ENCODE measurements around the gene SLC9A5. TPM values are rescaled to one million over a fixed set of nuclear protein-coding genes. Genes with fewer than 3 reads are reported as not detected.

The SLC9A5 gene
- total and polyA plus RNA-seq, 2 donors = 0.09 to 1.1 TPM

DNA sequence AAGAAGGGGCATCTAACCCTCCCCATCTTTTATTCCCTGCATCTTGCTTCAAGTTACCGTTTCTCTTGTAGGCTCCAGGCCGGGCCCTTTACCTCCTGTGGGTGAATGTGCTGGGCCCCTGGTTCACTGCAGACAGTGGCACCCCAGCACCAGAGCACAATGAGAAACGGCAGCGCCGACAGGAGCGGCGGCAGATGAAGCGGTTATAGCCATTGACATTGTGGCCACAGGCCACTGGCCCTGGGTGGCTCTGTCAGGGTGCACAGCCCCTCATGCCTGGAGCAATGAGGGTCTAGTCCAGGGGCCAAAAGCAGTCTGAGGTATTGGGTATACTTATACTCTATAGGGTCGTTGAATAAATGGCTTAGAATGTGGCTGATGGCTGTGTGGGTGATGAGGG, 19.9 kb upstream of the SLC9A5 start:
- H3K27me3 ChIP-seq (ENCODE audit: control insufficient read depth in 2 of 2, insufficient read depth in 1 of 2, low read length in 1 of 2) = no peaks in the 10 kb centered on the region
- DNase-seq (ENCODE audit: low read depth in 6 of 9, low spot score in 9 of 9) = no peak
- H3K4me1 ChIP-seq (ENCODE audit: control insufficient read depth in 2 of 2, insufficient read depth in 2 of 2, low read length in 2 of 2) = peaks cover 11 to 23% of the 10 kb centered on the region in 2 donors
- no peak overlapping the region for H3K4me3 ChIP-seq (ENCODE audit: low read length in 2 of 2)
- H3K36me3 ChIP-seq (ENCODE audit: control insufficient read depth in 2 of 2, insufficient read depth in 2 of 2, low read length in 1 of 2) = peaks cover 40 to 43% of the 10 kb centered on the region in 2 donors
- no peaks in the 10 kb centered on the region for H3K9me3 ChIP-seq (ENCODE audit: control insufficient read depth in 2 of 2, insufficient read depth in 1 of 2, low read length in 1 of 2)
- no peak overlapping the region for H3K27ac ChIP-seq (ENCODE audit: low read depth in 1 of 2, low read length in 1 of 2)
- WGBS = 97% methylated on average over 9 of the region's 9 CpGs

DNA sequence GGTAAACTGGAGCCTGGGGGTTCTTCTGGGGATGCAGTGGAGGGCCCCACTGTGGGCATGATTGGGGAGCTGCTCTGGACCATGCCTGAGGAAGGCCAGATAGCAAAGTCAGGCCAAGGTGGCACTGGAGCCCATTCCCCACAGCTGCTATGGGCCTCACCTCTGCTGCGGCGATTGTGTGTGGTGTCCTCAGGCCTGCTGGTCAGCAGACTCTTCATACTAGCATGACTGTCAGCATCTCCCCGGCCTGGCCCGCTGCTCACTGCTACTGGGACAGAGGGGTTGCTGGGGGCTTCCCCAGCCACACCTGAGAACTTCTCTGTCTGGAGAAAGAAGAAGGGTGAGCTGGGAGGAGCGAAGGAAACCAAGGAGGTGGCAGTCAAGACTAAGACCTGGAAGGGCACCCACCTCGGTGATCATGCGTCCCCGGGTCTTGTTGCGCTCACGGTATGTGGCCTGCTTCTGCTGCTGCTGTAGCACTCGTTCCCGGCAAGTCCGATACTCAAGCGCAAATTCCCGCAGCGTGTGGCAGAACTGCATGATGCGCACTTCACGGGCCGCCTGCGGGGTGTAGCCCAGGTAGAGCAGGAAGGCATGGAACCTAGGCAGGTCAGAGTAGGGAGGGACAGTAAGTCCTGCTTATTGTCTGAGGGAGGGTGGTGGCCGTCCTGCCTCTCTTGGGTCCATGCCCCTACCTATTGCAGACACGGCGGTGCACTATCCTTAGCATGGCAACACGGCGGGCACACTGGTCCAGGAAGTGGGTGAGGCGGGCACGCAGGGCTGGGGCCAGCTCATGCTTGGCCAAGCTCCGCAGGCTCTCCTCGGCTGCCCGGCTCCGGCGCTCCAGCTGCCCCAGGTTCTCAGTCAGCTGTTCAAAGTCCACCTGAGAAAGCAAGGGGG, 18.6 kb upstream of the SLC9A5 start:
- Histone ChIP-seq H3K9me3 (ENCODE audit: control insufficient read depth in 2 of 2, insufficient read depth in 1 of 2, low read length in 1 of 2) (no peaks in the 10 kb centered on the region), H3K27ac (ENCODE audit: low read depth in 1 of 2, low read length in 1 of 2) (no peak overlapping the region), H3K36me3 (ENCODE audit: control insufficient read depth in 2 of 2, insufficient read depth in 2 of 2, low read length in 1 of 2) (peaks cover 40 to 49% of the 10 kb centered on the region in 2 donors), H3K27me3 (ENCODE audit: control insufficient read depth in 2 of 2, insufficient read depth in 1 of 2, low read length in 1 of 2) (no peaks in the 10 kb centered on the region), H3K4me1 (ENCODE audit: control insufficient read depth in 2 of 2, insufficient read depth in 2 of 2, low read length in 2 of 2) (peaks cover 11 to 17% of the 10 kb centered on the region in 2 donors), H3K4me3 (ENCODE audit: low read length in 2 of 2) (no peak overlapping the region)
- DNase-seq (ENCODE audit: low read depth in 6 of 9, low spot score in 9 of 9) = no peak
- WGBS = 98% methylated on average over 32 of the region's 32 CpGs

- 96% methylated on average over 12 of the region's 12 CpGs for WGBS
- Histone ChIP-seq H3K4me3 (ENCODE audit: low read length in 2 of 2) (no peak overlapping the region), H3K4me1 (ENCODE audit: control insufficient read depth in 2 of 2, insufficient read depth in 2 of 2, low read length in 2 of 2) (peaks cover 11 to 16% of the 10 kb centered on the region in 2 donors), H3K27me3 (ENCODE audit: control insufficient read depth in 2 of 2, insufficient read depth in 1 of 2, low read length in 1 of 2) (no peaks in the 10 kb centered on the region), H3K27ac (ENCODE audit: low read depth in 1 of 2, low read length in 1 of 2) (no peak overlapping the region), H3K36me3 (ENCODE audit: control insufficient read depth in 2 of 2, insufficient read depth in 2 of 2, low read length in 1 of 2) (peaks cover 43 to 56% of the 10 kb centered on the region in 2 donors), H3K9me3 (ENCODE audit: control insufficient read depth in 2 of 2, insufficient read depth in 1 of 2, low read length in 1 of 2) (no peaks in the 10 kb centered on the region)
- DNase-seq (ENCODE audit: low read depth in 6 of 9, low spot score in 9 of 9) = no peak
These were observed 17.7 kb upstream of the SLC9A5 start for GRCh38 chr16:67230809-67231660.

DNA sequence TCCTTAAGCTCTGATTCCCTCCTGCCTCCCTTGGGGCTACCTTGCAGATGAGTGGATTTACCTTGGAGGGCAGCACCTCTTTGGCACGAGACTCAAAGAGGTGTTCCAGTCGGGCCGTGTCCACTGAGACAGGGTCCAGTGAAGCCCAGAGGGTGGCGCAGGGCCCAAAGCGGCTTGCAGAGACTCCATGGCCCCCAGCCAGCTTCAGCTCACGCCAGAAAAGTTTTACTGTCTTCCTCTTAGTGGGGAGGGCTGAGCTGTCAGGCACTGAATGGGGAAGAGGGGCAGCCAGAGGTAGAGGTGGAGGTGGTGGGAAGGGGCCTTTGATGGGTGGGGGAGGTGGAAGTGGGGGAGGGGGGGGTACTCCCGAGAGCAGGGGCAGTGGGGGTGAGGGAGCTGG, 15.2 kb upstream of the SLC9A5 start:
- Histone ChIP-seq H3K27me3 (ENCODE audit: control insufficient read depth in 2 of 2, insufficient read depth in 1 of 2, low read length in 1 of 2) (no peaks in the 10 kb centered on the region), H3K9me3 (ENCODE audit: control insufficient read depth in 2 of 2, insufficient read depth in 1 of 2, low read length in 1 of 2) (peaks cover 0 to 1% of the 10 kb centered on the region in 2 donors), H3K4me1 (ENCODE audit: control insufficient read depth in 2 of 2, insufficient read depth in 2 of 2, low read length in 2 of 2) (no peaks in the 10 kb centered on the region), H3K27ac (ENCODE audit: low read depth in 1 of 2, low read length in 1 of 2) (no peak overlapping the region), H3K36me3 (ENCODE audit: control insufficient read depth in 2 of 2, insufficient read depth in 2 of 2, low read length in 1 of 2) (peaks cover 48 to 74% of the 10 kb centered on the region in 2 donors), H3K4me3 (ENCODE audit: low read length in 2 of 2) (no peak overlapping the region)
- 90% methylated on average over 7 of the region's 7 CpGs for WGBS
- no peak for DNase-seq (ENCODE audit: low read depth in 6 of 9, low spot score in 9 of 9)

DNA sequence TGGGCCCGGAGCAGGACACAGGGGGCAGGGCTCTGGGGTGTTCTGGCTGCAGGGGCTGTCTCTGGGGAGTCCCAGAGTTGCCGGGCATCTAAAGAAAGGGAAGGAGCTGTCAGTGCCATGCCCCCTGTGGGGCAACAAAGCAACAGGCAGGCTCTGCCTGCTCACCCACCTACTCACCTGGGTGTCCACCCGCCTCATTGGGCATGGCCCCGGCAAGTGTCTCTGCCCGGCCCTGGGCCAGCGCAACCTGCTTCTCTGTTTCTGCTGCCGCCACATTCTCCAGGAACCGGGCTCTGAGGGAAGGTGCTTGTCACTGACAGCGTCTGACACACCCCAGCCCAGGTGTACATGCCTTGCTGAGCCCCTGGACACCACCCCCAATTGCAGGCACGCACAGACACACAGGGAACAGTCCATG, 14.6 kb upstream of the SLC9A5 start:
- no peaks in the 10 kb centered on the region for H3K4me1 ChIP-seq (ENCODE audit: control insufficient read depth in 2 of 2, insufficient read depth in 2 of 2, low read length in 2 of 2)
- H3K4me3 ChIP-seq (ENCODE audit: low read length in 2 of 2) = no peak overlapping the region
- peaks cover 0 to 1% of the 10 kb centered on the region in 2 donors for H3K9me3 ChIP-seq (ENCODE audit: control insufficient read depth in 2 of 2, insufficient read depth in 1 of 2, low read length in 1 of 2)
- no peak for DNase-seq (ENCODE audit: low read depth in 6 of 9, low spot score in 9 of 9)
- H3K27ac ChIP-seq (ENCODE audit: low read depth in 1 of 2, low read length in 1 of 2) = no peak overlapping the region
- peaks cover 45 to 68% of the 10 kb centered on the region in 2 donors for H3K36me3 ChIP-seq (ENCODE audit: control insufficient read depth in 2 of 2, insufficient read depth in 2 of 2, low read length in 1 of 2)
- H3K27me3 ChIP-seq (ENCODE audit: control insufficient read depth in 2 of 2, insufficient read depth in 1 of 2, low read length in 1 of 2) = no peaks in the 10 kb centered on the region
- WGBS = 96% methylated on average over 10 of the region's 10 CpGs

GRCh38 chr16:67235816-67236562, 12.8 kb upstream of the SLC9A5 start:
- no peak for DNase-seq (ENCODE audit: low read depth in 6 of 9, low spot score in 9 of 9)
- 96% methylated on average over 17 of the region's 17 CpGs for WGBS
- Histone ChIP-seq H3K9me3 (ENCODE audit: control insufficient read depth in 2 of 2, insufficient read depth in 1 of 2, low read length in 1 of 2) (peaks cover 0 to 1% of the 10 kb centered on the region in 2 donors), H3K27me3 (ENCODE audit: control insufficient read depth in 2 of 2, insufficient read depth in 1 of 2, low read length in 1 of 2) (no peaks in the 10 kb centered on the region), H3K4me3 (ENCODE audit: low read length in 2 of 2) (no peak overlapping the region), H3K36me3 (ENCODE audit: control insufficient read depth in 2 of 2, insufficient read depth in 2 of 2, low read length in 1 of 2) (peaks cover 27 to 50% of the 10 kb centered on the region in 2 donors), H3K27ac (ENCODE audit: low read depth in 1 of 2, low read length in 1 of 2) (no peak overlapping the region), H3K4me1 (ENCODE audit: control insufficient read depth in 2 of 2, insufficient read depth in 2 of 2, low read length in 2 of 2) (no peaks in the 10 kb centered on the region)

DNA sequence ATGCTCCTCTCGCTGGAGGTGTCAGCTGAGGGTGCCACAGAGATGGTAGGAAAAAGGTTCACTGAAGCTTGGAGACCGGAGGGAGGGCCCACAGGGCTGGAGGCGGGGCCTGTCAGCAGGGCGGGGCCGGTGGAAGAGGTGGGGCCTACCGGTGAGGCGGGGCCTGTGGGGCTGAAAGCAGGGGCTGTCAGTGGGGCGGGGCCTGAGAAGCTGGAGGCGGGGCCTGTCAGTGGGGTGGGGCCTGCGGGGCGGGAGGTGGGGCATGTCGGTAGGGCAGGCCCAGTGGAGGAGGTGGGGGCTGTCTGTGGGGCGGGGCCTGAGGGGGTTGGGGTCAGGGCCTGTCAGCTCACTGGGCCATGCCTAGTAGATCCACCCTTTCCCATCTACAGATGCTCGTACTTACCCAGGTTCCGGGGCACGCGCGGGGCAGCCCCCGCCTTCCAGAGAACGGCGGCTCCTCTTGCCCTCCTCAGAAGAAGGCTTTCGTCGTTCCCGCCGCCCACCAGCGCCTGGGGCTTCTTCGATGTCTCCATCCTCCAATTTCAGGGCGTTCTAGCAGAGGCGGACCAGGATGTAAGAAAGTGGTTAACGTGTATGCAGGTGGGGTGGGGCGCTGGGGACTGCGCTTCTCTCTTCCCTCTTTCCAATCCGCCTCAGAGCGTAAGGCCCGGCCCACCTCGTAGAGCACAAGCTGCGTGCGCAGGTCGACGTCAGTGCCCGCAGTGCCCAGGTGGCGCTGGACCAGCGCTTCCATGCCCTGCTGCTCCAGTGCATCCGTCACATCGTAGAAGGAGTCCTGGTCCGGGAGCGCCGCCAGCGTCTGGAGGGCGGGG, 12.0 kb upstream of the SLC9A5 start:
- H3K36me3 ChIP-seq (ENCODE audit: control insufficient read depth in 2 of 2, insufficient read depth in 2 of 2, low read length in 1 of 2) = peaks cover 19 to 42% of the 10 kb centered on the region in 2 donors
- H3K9me3 ChIP-seq (ENCODE audit: control insufficient read depth in 2 of 2, insufficient read depth in 1 of 2, low read length in 1 of 2) = peaks cover 0 to 1% of the 10 kb centered on the region in 2 donors
- no peak overlapping the region for H3K27ac ChIP-seq (ENCODE audit: low read depth in 1 of 2, low read length in 1 of 2)
- DNase-seq (ENCODE audit: low read depth in 6 of 9, low spot score in 9 of 9) = no peak
- 96% methylated on average over 50 of the region's 50 CpGs for WGBS
- no peaks in the 10 kb centered on the region for H3K27me3 ChIP-seq (ENCODE audit: control insufficient read depth in 2 of 2, insufficient read depth in 1 of 2, low read length in 1 of 2)
- H3K4me3 ChIP-seq (ENCODE audit: low read length in 2 of 2) = no peak overlapping the region
- no peaks in the 10 kb centered on the region for H3K4me1 ChIP-seq (ENCODE audit: control insufficient read depth in 2 of 2, insufficient read depth in 2 of 2, low read length in 2 of 2)

Measured in thymus (tissue), 11 donors.